GM12891 (cell line): ENCODE results near the gene PTCH1.

Experiments used
- POLR2A ChIP-seq: IDR thresholded peaks from 2 replicates; pipeline ENCODE4 v1.6.1; 2011; ENCODE audit warnings: low read depth, low read length, control low read depth
- POLR2AphosphoS5 ChIP-seq: IDR thresholded peaks from 2 replicates; pipeline ENCODE4 v1.6.1; 2011; ENCODE audit warnings: low read depth, low read length, control low read depth
- POU2F2 ChIP-seq: IDR thresholded peaks from 2 replicates; pipeline ENCODE4 v1.6.1; 2011; ENCODE audit warnings: low read depth, mild to moderate bottlenecking, control low read depth, low read length, moderate library complexity
- SPI1 ChIP-seq: IDR thresholded peaks from 2 replicates; pipeline ENCODE4 v1.6.1; 2011; ENCODE audit warnings: low read depth, low read length, control low read depth
- TAF1 ChIP-seq: IDR thresholded peaks from 2 replicates; pipeline ENCODE4 v1.6.1; 2011; ENCODE audit warnings: low read depth, low read length, control low read depth

DNA sequence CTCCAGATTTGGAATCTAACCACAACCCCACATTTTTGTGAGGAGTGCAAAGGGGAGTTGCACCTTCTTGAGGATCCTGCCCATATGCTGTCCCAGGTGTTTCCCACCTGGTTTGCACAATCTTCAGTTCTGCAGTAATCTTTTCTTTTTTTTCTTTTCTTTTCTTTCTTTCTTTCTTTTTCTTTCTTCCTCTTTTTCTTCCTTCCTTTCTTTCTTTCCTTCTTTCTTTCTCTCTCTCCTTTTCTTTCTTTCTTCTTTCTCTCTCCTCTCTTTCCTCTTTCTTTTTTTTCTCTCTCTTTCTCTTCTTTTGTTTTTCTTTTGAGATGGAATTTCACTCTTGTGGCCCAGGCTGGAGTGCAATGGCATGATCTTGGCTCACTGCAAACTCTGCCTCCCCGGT, 109.2 kb downstream of the PTCH1 start:
- TF ChIP-seq POLR2A (no peak), TAF1 (no peak), POU2F2 (no peak), POLR2AphosphoS5 (no peak), SPI1 (no peak)
